Measurements from ENCODE around the gene SLC24A4. TPM values are rescaled to one million over a fixed set of nuclear protein-coding genes. Genes with fewer than 3 reads are reported as not detected.

SLC24A4 gene
- total RNA-seq, 1 donor from 2014 or later = not detected

- no peak for DNase-seq (ENCODE audit: low spot score in 2 of 2)
- Histone ChIP-seq H3K27me3 (no peaks in the 10 kb centered on the region), H3K27ac (no peak overlapping the region), H3K4me1 (no peaks in the 10 kb centered on the region), H3K4me3 (no peak overlapping the region), H3K36me3 (no peaks in the 10 kb centered on the region), H3K9me3 (no peaks in the 10 kb centered on the region)
- TF ChIP-seq CTCF (IDR thresholded peaks at IDR 0.05) = no peak
- intact Hi-C loops (cut with DNase I) = no loop called here
Observed at GRCh38 chr14:92340931-92341330, 18.0 kb downstream of the SLC24A4 start.

- no peaks in the 10 kb centered on the region for H3K9me3 ChIP-seq
Observed at GRCh38 chr14:92341791-92342190, 18.8 kb downstream of the SLC24A4 start.

GRCh38 chr14:92348154-92348553 lies 25.2 kb downstream of the SLC24A4 start:
- no peaks in the 10 kb centered on the region for H3K4me1 ChIP-seq
- H3K9me3 ChIP-seq = no peaks in the 10 kb centered on the region
- no peak overlapping the region for H3K4me3 ChIP-seq
- no peaks in the 10 kb centered on the region for H3K27me3 ChIP-seq
- H3K36me3 ChIP-seq = no peaks in the 10 kb centered on the region
- intact Hi-C loops (cut with DNase I) = no loop called here
- H3K27ac ChIP-seq = no peak overlapping the region
- DNase-seq (ENCODE audit: low spot score in 2 of 2) = no peak
- TF ChIP-seq CTCF (IDR thresholded peaks at IDR 0.05) = no peak

More at GRCh38 chr14:92341791-92342190, 18.8 kb downstream of the SLC24A4 start:
- TF ChIP-seq CTCF (IDR thresholded peaks at IDR 0.05) = no peak
- H3K27me3 ChIP-seq = no peaks in the 10 kb centered on the region
- H3K36me3 ChIP-seq = no peaks in the 10 kb centered on the region
- no peak for DNase-seq (ENCODE audit: low spot score in 2 of 2)
- no peak overlapping the region for H3K27ac ChIP-seq
- no peaks in the 10 kb centered on the region for H3K4me1 ChIP-seq
- intact Hi-C loops (cut with DNase I) = no loop called here
- H3K4me3 ChIP-seq = no peak overlapping the region

- H3K27ac ChIP-seq = no peak overlapping the region
- no peaks in the 10 kb centered on the region for H3K9me3 ChIP-seq
- H3K4me3 ChIP-seq = no peak overlapping the region
- no peaks in the 10 kb centered on the region for H3K27me3 ChIP-seq
- no peak for DNase-seq (ENCODE audit: low spot score in 2 of 2)
- H3K4me1 ChIP-seq = no peaks in the 10 kb centered on the region
- intact Hi-C loops (cut with DNase I) = no loop called here
- no peaks in the 10 kb centered on the region for H3K36me3 ChIP-seq
- no peak for TF ChIP-seq CTCF (IDR thresholded peaks at IDR 0.05)
Observed at GRCh38 chr14:92351750-92352149, 28.8 kb downstream of the SLC24A4 start.

- Histone ChIP-seq H3K4me1 (no peaks in the 10 kb centered on the region), H3K4me3 (no peak overlapping the region), H3K27ac (no peak overlapping the region), H3K9me3 (no peaks in the 10 kb centered on the region), H3K36me3 (no peaks in the 10 kb centered on the region), H3K27me3 (no peaks in the 10 kb centered on the region)
- intact Hi-C loops (cut with DNase I) = no loop called here
- DNase-seq (ENCODE audit: low spot score in 2 of 2) = no peak
- peak in 1 of 3 experiments; percentile 19 for TF ChIP-seq CTCF (IDR thresholded peaks at IDR 0.05)
Observed at GRCh38 chr14:92352158-92352985, 29.4 kb downstream of the SLC24A4 start.
